OCI-LY7 (cell line): ENCODE data around the gene DESI1. TPM values are rescaled to one million over a fixed set of nuclear protein-coding genes. Genes with fewer than 3 reads are reported as not detected.

Experiments
- BruUV-seq: library from RNA; stranded (reverse); fragments of 400-500 nt; replicated peaks from 2 replicates; lab custom pipeline; 2021; lab: Mats Ljungman, UMichigan
- CTCF ChIA-PET: fragments of 300-600 bp; sonication (Branson Sonifier 250); formaldehyde crosslinking; loops from one replicate; lab custom pipeline; 2022; ENCODE audit warnings: antibody characterized with exemption; ENCODE audit not compliant: unreplicated experiment; lab: Charles Lee
- POLR2A ChIA-PET: fragments of 300-600 bp; sonication (Branson Sonifier 250); formaldehyde crosslinking; loops from one replicate; lab custom pipeline; 2022; ENCODE audit warnings: antibody characterized with exemption; lab: Charles Lee
- DNase-seq: peaks from one replicate; pipeline ENCODE4 v3.0.0-alpha.2; 2015; ENCODE audit warnings: low spot score
- H2AFZ ChIP-seq: fragments of 200-600 bp; sonication (generic), shearing (Covaris generic); 2 replicates; pipeline ENCODE4 v1.6.1; 2014; ENCODE audit warnings: mild to moderate bottlenecking, antibody characterized with exemption, low read length, moderate library complexity
- H3K27ac ChIP-seq: fragments of 200-600 bp; sonication (generic); 2 replicates; pipeline ENCODE4 v1.5.1; 2014; ENCODE audit warnings: mixed run types, low read depth, mild to moderate bottlenecking, moderate library complexity, low read length, inconsistent platforms; ENCODE audit not compliant: poor library complexity, severe bottlenecking
- H3K36me3 ChIP-seq: fragments of 200-600 bp; sonication (generic); 2 replicates; pipeline ENCODE4 v1.6.1; 2014; ENCODE audit warnings: mild to moderate bottlenecking, antibody characterized with exemption, low read length, moderate library complexity, mixed read lengths; ENCODE audit not compliant: insufficient read depth
- H3K4me1 ChIP-seq: fragments of 200-600 bp; sonication (generic); 2 replicates; pipeline ENCODE4 v1.5.1; 2014; ENCODE audit warnings: mild to moderate bottlenecking, low read length; ENCODE audit not compliant: insufficient read depth, poor library complexity, severe bottlenecking
- H3K4me2 ChIP-seq: fragments of 200-600 bp; sonication (generic); 2 replicates; pipeline ENCODE4 v1.6.1; 2014; ENCODE audit warnings: mild to moderate bottlenecking, low read length
- H3K4me3 ChIP-seq: fragments of 200-600 bp; sonication (generic); 2 replicates; pipeline ENCODE4 v1.5.1; 2014; ENCODE audit warnings: mild to moderate bottlenecking, low read depth, low read length; ENCODE audit not compliant: poor library complexity, severe bottlenecking
- H3K79me2 ChIP-seq: fragments of 200-600 bp; sonication (generic); 2 replicates; pipeline ENCODE4 v1.6.1; 2016; ENCODE audit warnings: low read depth, mild to moderate bottlenecking, low read length, moderate library complexity, mixed read lengths; ENCODE audit not compliant: insufficient read depth
- H3K9me2 ChIP-seq: fragments of 200-600 bp; sonication (generic); 2 replicates; pipeline ENCODE4 v1.6.1; 2016; ENCODE audit warnings: mild to moderate bottlenecking, low read length, mixed read lengths; ENCODE audit not compliant: insufficient read depth
- H3K9me3 ChIP-seq: fragments of 200-600 bp; sonication (generic); 2 replicates; pipeline ENCODE4 v1.6.1; 2014; ENCODE audit warnings: mild to moderate bottlenecking, mixed run types, low read length, mixed read lengths
- H4K20me1 ChIP-seq: fragments of 200-600 bp; sonication (generic); 2 replicates; pipeline ENCODE4 v1.6.1; 2014; ENCODE audit warnings: mild to moderate bottlenecking, antibody characterized with exemption, low read length, moderate library complexity, mixed read lengths; ENCODE audit not compliant: insufficient read depth
- CTCF ChIP-seq: fragments of 200-600 bp; sonication (generic); conservative IDR thresholded peaks from 2 replicates; pipeline ENCODE4 v1.5.1; 2014; ENCODE audit warnings: mild to moderate bottlenecking, antibody characterized with exemption, low read length, moderate library complexity, mixed read lengths
- EZH2phosphoT487 ChIP-seq: fragments of 200-600 bp; sonication (generic); IDR thresholded peaks from 2 replicates; pipeline ENCODE4 v1.6.1; 2018; ENCODE audit warnings: low read depth, borderline replicate concordance, mild to moderate bottlenecking, mixed run types, antibody characterized with exemption, low read length, moderate library complexity, mixed read lengths
- intact Hi-C: fragments of 100-400 bp; cut with micrococcal nuclease; formaldehyde crosslinking; loops from one replicate; pipeline ENCODE4 v1.10.0; 2022; ENCODE audit not compliant: unreplicated experiment
- total RNA-seq, 2 experiments: library from RNA; depleted of rRNA in 1 of 2; stranded (reverse); fragments of >200 nt in 1 of 2; shearing (Covaris generic) in 1 of 2; gene quantifications; 2 replicates each; pipeline ENCODE4 v1.2.3, GENCODE V29; 2014 to 2022

The DESI1 gene
- total RNA-seq, 2 experiments from 2014 or later, result 39.0 to 65.0 TPM

GRCh38 chr22:41551877-41552582, 68.8 kb downstream of the DESI1 start:
- TF ChIP-seq CTCF (no peak), EZH2phosphoT487 (no peak)

DNA sequence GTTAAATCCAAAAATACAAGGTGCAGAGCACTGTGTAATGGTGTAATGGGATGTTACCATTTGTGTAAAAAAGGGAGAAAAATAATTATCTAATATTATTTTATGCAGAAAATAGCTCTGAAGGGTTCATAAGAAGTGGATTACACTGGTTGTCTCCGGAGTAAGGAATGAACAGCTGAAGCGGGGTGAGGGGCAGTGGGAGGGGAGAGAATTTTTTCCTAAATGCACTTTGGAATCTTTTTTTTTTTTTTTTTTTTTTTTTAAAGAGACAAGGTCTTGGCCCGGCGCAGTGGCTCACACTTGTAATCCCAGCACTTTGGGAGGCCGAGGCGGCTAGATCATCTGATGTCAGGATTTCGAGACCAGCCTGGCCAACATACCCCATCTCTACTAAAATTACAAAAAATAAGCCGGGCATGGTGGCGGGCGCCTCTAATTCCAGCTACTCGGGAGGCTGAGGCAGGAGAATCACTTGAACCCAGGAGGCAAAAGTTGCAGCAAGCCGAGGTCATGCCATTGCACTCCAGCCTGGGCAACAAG, 69.8 kb downstream of the DESI1 start:
- ChIA-PET CTCF (no interaction called here), POLR2A (interaction anchor here (0.6 to 0.7 kb wide), 2 partner anchors 39 to 1305 kb away, joined by 3 to 6 read pairs; no protein-coding TSS in a partner anchor)
- no TSS peak for BruUV-seq

More at GRCh38 chr22:41551877-41552582, 68.8 kb downstream of the DESI1 start:
- ChIA-PET CTCF (interaction anchor here (0.6 kb wide), 1 partner anchor 171 kb away, joined by 3 read pairs; the partner anchor contains the start of gene TEF), POLR2A (interaction anchor here (0.6 to 0.7 kb wide), 3 partner anchors 28 to 1306 kb away, joined by 3 to 4 read pairs (median 3); no protein-coding TSS in a partner anchor)
- Histone ChIP-seq H3K9me2 (no peaks in the 10 kb centered on the region), H3K27ac (no peak overlapping the region), H3K4me2 (no peak overlapping the region), H3K79me2 (no peaks in the 10 kb centered on the region), H3K36me3 (no peaks in the 10 kb centered on the region), H3K9me3 (no peaks in the 10 kb centered on the region), H4K20me1 (no peaks in the 10 kb centered on the region), H3K4me3 (no peak overlapping the region), H3K4me1 (no peaks in the 10 kb centered on the region), H2AFZ (no peak overlapping the region)
- no TSS peak for BruUV-seq
- DNase-seq, result no peak
- intact Hi-C loops, result no loop called here

More for the DNA sequence above, 69.8 kb downstream of the DESI1 start:
- Histone ChIP-seq H3K4me2 (no peak overlapping the region), H4K20me1 (no peaks in the 10 kb centered on the region), H3K4me1 (no peaks in the 10 kb centered on the region), H2AFZ (no peak overlapping the region), H3K27ac (no peak overlapping the region), H3K79me2 (no peaks in the 10 kb centered on the region), H3K4me3 (no peak overlapping the region), H3K9me2 (no peaks in the 10 kb centered on the region), H3K9me3 (no peaks in the 10 kb centered on the region), H3K36me3 (no peaks in the 10 kb centered on the region)
- DNase-seq, result no peak
- TF ChIP-seq EZH2phosphoT487, result no peak
- TF ChIP-seq CTCF, result no peak
- intact Hi-C loops, result no loop called here
